Measurements from ENCODE around the gene CCDC74B.
"Not testable (repeated sequence)": the region's sequence is repeated elsewhere in the genome, so short reads cannot be mapped to it uniquely, and the experiment has no call there.

The CCDC74B gene

GRCh38 chr2:130166611-130167010 lies 21.7 kb upstream of the CCDC74B start:
- not testable (repeated sequence) for DNase-seq (ENCODE audit: low spot score)

DNA sequence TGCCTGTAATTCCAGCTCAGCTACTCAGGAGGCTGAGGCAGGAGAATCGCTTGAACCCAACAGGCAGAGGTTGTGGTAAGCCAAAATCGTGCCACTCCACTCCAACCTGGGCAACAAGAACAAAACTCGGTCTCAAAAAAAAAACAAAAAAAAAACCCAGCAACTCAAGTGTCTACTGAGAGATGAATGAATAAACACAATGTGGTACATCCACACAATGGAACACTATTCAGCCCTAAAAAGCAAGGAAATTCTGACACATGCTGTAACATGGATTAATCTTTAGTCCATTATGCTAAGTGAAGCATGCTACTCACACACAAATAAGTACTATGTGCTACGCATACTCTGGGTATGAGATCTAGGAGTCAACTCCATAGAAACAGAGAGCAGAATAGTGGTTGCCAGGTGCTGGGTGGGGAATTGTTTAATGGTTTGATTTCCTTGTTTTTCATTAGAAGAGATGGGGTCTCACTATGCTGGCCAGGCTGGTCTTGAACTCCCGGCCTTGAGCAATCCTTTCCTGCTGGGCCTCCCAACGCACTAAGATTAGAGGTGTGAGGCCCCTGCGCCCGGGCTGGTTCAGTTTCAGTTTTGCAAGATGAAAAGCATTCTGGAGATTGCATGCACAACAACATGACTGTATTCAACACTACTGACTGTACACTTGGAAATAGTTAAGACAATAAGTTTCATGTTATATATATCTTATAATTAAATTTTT lies 20.5 kb upstream of the CCDC74B start:
- DNase-seq (ENCODE audit: low spot score) = no peak

GRCh38 chr2:130162968-130163367 lies 18.1 kb upstream of the CCDC74B start:
- no peak for DNase-seq (ENCODE audit: low spot score)

GRCh38 chr2:130162486-130162885 lies 17.6 kb upstream of the CCDC74B start:
- not testable (repeated sequence) for DNase-seq (ENCODE audit: low spot score)

GRCh38 chr2:130160838-130161705 lies 16.2 kb upstream of the CCDC74B start:
- DNase-seq (ENCODE audit: low spot score) = not testable (repeated sequence)

DNA sequence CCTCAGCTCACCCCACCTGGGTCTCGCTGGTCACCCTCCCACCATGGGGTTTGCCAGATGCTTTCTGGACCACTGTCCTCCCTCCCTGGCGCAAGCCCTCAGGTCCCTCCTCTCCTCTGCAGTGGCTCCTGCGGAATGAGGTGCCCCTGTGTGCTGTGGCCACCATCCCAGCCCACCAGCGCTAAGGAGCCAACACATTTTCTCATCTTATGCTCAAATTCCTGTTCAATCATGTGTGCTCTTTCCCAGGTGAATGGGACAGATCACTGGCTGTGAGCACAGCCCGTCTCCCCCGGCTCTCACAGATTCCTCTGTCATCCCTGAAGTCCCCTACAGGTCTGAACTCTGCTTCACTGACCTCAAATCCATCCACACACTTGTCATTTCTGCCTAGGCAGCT lies 15.2 kb upstream of the CCDC74B start:
- DNase-seq (ENCODE audit: low spot score) = no peak

DNA sequence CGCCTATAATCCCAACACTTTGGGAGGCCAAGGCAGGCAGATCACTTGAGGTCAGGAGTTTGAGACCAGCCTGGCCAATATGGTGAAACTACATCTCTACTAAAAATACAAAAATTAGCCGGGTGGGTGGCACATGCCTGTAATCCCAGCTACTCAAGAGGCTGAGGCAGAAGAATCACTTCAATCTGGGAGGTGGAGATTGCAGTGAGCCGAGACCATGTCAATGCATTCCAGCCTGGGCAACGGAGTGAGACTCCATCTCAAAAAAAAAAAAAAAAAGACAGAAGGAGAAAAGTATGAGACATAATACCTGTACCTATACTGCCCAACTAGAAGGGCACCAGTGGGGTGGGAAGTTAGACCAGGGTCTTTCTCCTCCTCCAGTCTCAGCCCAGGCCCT lies 14.5 kb upstream of the CCDC74B start:
- DNase-seq (ENCODE audit: low spot score) = not testable (repeated sequence)

GRCh38 chr2:130158631-130159030 lies 13.7 kb upstream of the CCDC74B start:
- DNase-seq (ENCODE audit: low spot score) = no peak

- DNase-seq (ENCODE audit: low spot score) = not testable (repeated sequence)
These were observed 13.1 kb upstream of the CCDC74B start for GRCh38 chr2:130157825-130158514.

DNA sequence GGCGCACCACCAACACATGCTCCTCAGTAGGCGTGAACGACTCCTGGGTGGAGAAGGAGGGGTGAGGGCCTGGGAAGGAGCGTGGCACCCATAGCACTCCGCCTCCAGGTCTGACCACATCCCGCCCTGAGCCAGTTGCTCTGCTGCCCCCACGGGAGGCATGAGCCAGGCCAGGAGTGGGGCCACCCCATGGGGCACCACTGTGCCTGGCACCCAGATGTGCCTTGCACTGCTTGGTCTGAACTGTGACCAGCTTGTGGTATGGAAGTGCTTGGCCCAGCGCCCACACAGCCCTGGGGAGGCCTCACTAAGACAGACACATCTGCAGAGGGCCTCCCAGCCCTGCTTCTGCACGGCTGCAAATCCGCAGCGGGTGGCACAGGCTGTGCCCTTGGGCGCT lies 12.4 kb upstream of the CCDC74B start:
- not testable (repeated sequence) for DNase-seq (ENCODE audit: low spot score)

GRCh38 chr2:130156624-130157004 lies 11.7 kb upstream of the CCDC74B start:
- DNase-seq (ENCODE audit: low spot score) = no peak

- peak; percentile 34 for DNase-seq (ENCODE audit: low spot score)
These were observed 11.2 kb upstream of the CCDC74B start for GRCh38 chr2:130155956-130156623.

DNA sequence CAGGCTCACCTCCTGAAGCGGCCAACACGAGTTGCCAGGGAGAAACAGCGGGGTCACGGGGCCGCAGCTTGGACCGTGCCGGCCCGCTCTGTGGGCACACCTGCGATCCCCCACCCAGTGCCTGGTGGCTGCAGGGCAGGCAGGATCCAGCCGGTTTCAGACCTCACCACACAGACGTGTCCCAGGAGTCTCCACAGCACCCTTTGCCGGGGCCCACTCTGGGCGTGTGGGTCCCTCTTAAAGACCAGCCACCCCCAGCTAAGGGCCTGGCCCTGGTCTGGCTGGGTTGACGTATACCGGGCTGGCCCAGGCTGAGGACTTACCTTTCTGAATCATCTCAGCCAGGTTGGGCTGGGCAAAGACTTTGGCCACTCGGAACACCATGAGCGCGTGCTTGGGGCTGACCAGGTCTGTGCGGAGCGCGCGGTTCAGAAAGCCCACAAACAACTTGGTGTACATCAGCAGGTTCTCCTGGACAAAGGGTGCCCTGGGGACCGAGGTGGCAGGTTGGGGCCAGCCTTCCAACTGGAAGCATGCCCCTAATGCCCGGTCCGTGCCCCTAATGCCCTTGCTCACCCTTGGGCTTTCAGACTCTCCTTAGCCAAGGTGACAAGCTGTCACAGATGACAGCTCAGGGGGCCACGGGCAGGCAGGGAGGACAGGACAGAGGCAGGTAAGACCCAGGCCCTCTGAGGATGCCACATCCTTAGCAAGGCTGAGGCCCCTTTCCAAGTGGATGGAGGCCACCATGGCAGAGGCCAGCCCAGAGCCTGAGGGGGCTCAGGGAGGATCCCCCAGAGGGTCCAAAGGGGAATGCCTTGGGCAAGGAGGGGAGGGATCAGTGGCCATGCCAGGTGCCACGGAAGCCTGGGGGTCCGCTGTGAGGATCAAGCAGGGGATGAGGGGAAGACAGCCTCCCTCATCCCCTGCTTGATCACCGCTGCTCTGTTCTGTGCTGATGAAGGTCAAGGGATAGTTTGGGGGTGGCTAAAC lies 10.2 kb upstream of the CCDC74B start:
- DNase-seq (ENCODE audit: low spot score) = no peak

- not testable (repeated sequence) for DNase-seq (ENCODE audit: low spot score)
These were observed 9.5 kb upstream of the CCDC74B start for GRCh38 chr2:130154423-130154770.

DNA sequence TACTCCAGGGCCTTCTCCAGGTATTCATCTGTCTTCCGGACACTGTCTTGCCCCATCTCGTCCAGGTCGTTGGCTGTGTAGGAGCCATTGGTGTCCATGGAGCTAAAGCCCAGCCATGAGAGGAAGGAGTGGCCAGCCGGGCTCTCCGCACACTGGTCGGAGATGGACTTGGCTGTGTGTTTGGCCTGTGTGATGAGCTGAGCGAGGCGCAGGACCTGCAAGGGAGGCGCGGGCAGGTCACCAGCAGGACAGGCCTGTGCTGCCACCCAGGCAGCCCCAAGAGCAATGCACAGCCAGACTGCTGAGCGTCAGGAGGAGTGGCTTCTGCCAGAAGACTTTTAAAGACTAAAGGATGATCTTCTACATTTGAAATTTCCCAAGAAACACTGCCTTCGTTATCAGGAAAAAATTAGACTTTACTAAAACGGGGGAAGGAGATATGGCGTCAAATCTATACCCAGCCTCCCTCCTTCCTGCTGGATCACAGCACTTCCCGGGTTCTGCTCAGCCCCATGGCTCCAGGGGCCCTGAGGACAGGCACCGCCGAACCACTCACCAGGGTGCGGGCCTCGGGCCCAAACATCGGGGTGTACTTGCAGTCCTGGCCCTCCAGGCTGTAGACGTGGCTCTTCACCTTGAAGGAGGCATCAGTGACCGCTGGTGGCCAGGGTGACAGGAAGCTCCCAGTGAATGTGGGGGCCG lies 9.0 kb upstream of the CCDC74B start:
- not testable (repeated sequence) for DNase-seq (ENCODE audit: low spot score)

DNA sequence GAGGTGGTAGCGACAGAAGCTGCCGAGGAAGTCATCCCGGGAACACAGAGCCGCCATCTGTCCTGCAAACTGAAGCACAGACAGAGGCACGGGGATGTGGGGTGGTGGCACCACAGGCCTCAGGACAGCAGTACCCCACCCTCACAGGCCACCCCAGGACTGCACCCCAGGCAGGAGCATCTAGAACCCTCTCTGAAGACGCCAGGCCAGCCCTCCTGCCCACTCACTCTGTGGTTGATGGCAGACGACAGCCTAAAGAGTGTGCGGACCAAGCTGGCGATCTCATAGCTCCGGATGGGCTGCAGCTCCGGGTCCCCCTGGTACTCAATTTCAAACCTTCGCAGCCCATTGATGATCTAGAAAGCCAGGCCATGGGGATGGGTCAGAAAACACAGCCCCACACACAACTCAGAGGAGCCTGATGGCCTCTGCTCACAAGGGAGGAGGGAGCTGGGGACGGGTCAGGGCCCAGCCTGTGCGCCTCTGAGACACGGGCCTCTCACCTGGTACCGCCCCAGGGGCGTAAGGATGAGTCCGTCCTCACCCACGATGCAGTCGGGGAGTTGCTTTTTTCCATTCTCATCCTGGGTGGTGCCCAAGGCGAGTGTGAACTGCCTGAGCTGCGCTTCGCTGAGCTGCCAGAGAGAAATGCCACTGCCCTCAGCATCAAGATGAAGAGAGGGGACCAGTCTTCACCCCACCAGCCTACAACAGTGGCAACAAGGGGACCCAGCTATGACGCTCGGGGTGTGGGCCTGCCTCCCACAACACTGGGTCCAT lies 8.1 kb upstream of the CCDC74B start:
- no peak for DNase-seq (ENCODE audit: low spot score)

- not testable (repeated sequence) for DNase-seq (ENCODE audit: low spot score)
These were observed 7.4 kb upstream of the CCDC74B start for GRCh38 chr2:130152136-130152815.

DNA sequence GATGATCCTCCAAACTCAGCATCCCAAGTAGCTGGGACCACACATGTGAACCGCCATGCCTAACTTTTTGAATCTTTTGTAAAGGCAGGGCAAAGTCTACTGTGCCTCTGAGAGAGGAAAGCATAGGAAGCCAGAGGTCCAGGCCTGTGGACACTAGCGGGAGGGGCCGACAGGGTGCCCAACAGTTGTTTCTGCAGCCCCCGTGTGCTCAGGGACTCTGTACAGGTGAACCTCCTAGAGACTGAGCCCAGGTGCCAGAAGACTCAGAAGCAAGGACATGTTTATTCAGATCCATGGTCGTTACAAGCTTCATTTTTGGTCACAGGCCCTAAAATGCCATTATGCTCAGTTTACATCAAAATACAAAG lies 6.2 kb upstream of the CCDC74B start:
- DNase-seq (ENCODE audit: low spot score) = not testable (repeated sequence)
